Body of pancreas (tissue), 4 donors: ENCODE measurements around the gene NARF. TPM values are rescaled to one million over a fixed set of nuclear protein-coding genes. Genes with fewer than 3 reads are reported as not detected.
A peak's percentile ranks its signal among the peaks of the same experiment; 100 is the strongest.

Experiments
- ATAC-seq: fragments of 150-250 bp; one replicate; pipeline ENCODE4 v1.9.1; 2016
- DNase-seq, 4 donors: peaks; one replicate each; pipeline ENCODE4 v3.0.0-alpha.2; 2019
- H3K27ac ChIP-seq, 4 donors: fragments of 200-600 bp; sonication (generic); 1 replicate in 3 of 4; 2 replicates in 1 of 4; pipeline versions ENCODE4 v1.5.1 to v1.6.1; 2016 to 2019; ENCODE audit warnings: mild to moderate bottlenecking in 1 of 4, mixed read lengths in 1 of 4, moderate library complexity in 1 of 4
- H3K27me3 ChIP-seq, 2 donors: fragments of 200-600 bp; sonication (generic); one replicate each; pipeline ENCODE4 v1.6.0; 2016; ENCODE audit warnings: mild to moderate bottlenecking in 1 of 2
- H3K36me3 ChIP-seq, 2 donors: fragments of 200-600 bp; sonication (generic); replicated peaks in 1 of 2; 2 replicates each; pipeline ENCODE4 v1.5.1; 2016; ENCODE audit warnings: low read depth in 2 of 2; ENCODE audit not compliant: insufficient read depth in 1 of 2
- H3K4me1 ChIP-seq: fragments of 200-600 bp; sonication (generic); one replicate; pipeline ENCODE4 v1.6.0; 2016
- H3K4me3 ChIP-seq, 2 donors: fragments of 200-600 bp; sonication (generic); 1 replicate in 1 of 2; 2 replicates in 1 of 2; pipeline ENCODE4 v1.5.1; 2016 to 2019
- H3K9me3 ChIP-seq, 3 donors: fragments of 200-600 bp; sonication (generic); 1 replicate in 2 of 3; 2 replicates in 1 of 3; pipeline ENCODE4 v1.5.1; 2016
- CTCF ChIP-seq, 7 experiments: fragments of 450-650 bp in 4 of 7; fragments of 200-600 bp in 3 of 7; sonication (generic) in 3 of 7; IDR thresholded peaks; one replicate each; pipeline ENCODE4 v1.5.1; 2016 to 2019; ENCODE audit warnings: antibody characterized with exemption in 7 of 7
- POLR2A ChIP-seq, 3 donors: fragments of 450-650 bp; IDR thresholded peaks; one replicate each; pipeline ENCODE4 v1.6.1; 2016; ENCODE audit warnings: antibody characterized with exemption in 3 of 3, mild to moderate bottlenecking in 2 of 3
- WGBS, 2 donors: methylation state at CpG; one replicate each; pipeline ENCODE4 v1.1.5; 2017; 5-methylcytosine and 5-hydroxymethylcytosine counted together
- intact Hi-C: fragments of 100-400 bp; cut with DNase I; formaldehyde crosslinking; loops from one replicate; pipeline ENCODE4 v1.15.1; 2023
- total RNA-seq, 2 donors: library from RNA; depleted of rRNA; stranded (reverse); fragments of >200 nt; gene quantifications; one replicate each; pipeline ENCODE4 v1.1.0, GENCODE V29; 2016

Gene NARF
- total RNA-seq, 2 donors from 2014 or later: 14.5 to 85.4 TPM

GRCh38 chr17:82446124-82446523, 12.4 kb upstream of the NARF start:
- H3K36me3 ChIP-seq: no peaks in the 10 kb centered on the region
- WGBS, 2 donors: 87 to 92% methylated on average over 12 to 15 of the region's 15 CpGs
- no peaks in the 10 kb centered on the region for H3K27me3 ChIP-seq
- peaks cover 53% of the 10 kb centered on the region for H3K4me1 ChIP-seq
- no peaks in the 10 kb centered on the region for H3K9me3 ChIP-seq
- DNase-seq (no peak), ATAC-seq (no peak)
- TF ChIP-seq POLR2A (IDR thresholded peaks at IDR 0.05) (no peak), CTCF (IDR thresholded peaks at IDR 0.05) (no peak)
- intact Hi-C loops: no loop called here
- no peak overlapping the region for H3K4me3 ChIP-seq
- no peak overlapping the region for H3K27ac ChIP-seq

GRCh38 chr17:82446649-82447048, 11.9 kb upstream of the NARF start:
- ATAC-seq (no peak), DNase-seq (no peak)
- TF ChIP-seq POLR2A (IDR thresholded peaks at IDR 0.05) (no peak), CTCF (IDR thresholded peaks at IDR 0.05) (no peak)
- Histone ChIP-seq H3K4me1 (peaks cover 58% of the 10 kb centered on the region), H3K36me3 (no peaks in the 10 kb centered on the region), H3K9me3 (no peaks in the 10 kb centered on the region), H3K4me3 (no peak overlapping the region), H3K27ac (no peak overlapping the region), H3K27me3 (no peaks in the 10 kb centered on the region)
- 70 to 80% methylated on average over 1 to 12 of the region's 12 CpGs for whole genome bisulfite sequencing, 2 donors
- intact Hi-C loops: no loop called here

- Histone ChIP-seq H3K27ac (no peak overlapping the region), H3K4me3 (no peak overlapping the region), H3K4me1 (peaks cover 58% of the 10 kb centered on the region), H3K36me3 (no peaks in the 10 kb centered on the region), H3K27me3 (no peaks in the 10 kb centered on the region), H3K9me3 (no peaks in the 10 kb centered on the region)
- TF ChIP-seq POLR2A (IDR thresholded peaks at IDR 0.05) (no peak), CTCF (IDR thresholded peaks at IDR 0.05) (no peak)
- 92 to 93% methylated on average over 11 of the region's 11 CpGs for WGBS, 2 donors
- intact Hi-C loops: no loop called here
- DNase-seq: no peak
- no peak for ATAC-seq
Observed at GRCh38 chr17:82447876-82448275, 10.7 kb upstream of the NARF start.

DNA sequence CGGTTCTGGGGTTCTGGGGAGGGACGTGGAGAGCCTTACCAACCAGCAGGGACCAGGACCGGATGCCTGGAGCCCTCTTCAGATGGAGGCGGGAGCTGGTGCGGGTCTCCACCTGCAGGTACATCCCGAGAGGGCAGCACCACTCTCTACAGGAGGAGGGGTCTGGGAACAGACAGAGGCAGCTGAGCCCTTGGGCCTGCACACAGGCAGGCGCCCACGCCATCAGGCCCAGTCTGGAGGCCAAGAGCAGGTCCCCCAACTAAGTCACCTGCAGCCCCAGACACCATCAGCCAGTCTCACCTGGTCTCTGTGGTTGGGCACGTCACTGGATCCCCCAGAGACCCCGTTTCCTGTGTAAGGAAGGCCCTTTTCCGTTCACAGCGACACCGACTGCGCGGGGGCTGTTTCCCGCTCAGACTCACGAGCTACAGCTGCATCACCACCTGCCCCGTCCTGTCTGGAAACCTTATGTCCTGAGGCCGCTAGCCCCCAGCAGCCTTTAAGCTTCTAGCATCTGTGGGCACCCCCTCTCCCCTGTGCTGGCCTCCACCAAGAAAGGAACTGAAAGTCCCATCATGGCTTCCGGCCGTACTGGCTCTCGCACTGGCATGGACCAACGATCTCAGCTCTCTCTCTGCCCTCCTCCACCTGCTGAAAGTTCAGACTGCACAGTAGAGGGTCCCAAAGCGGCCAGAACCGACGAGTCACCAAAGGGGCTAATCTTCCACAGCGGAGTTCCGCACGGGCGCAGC, 9.2 kb upstream of the NARF start:
- ATAC-seq (no peak), DNase-seq (peak in 2 of 4 donors; percentile 22 to 27)
- intact Hi-C loops: no loop called here
- no peaks in the 10 kb centered on the region for H3K36me3 ChIP-seq
- 77 to 89% methylated on average over 7 to 30 of the region's 30 CpGs for WGBS, 2 donors
- peak overlapping the region in 1 of 2 donors; percentile 95 for H3K4me3 ChIP-seq
- no peaks in the 10 kb centered on the region for H3K27me3 ChIP-seq
- peak overlapping the region in 2 of 4 donors; percentile 87 to 91 for H3K27ac ChIP-seq
- TF ChIP-seq CTCF (IDR thresholded peaks at IDR 0.05): no peak
- TF ChIP-seq POLR2A (IDR thresholded peaks at IDR 0.05): peak in 1 of 3 donors; percentile 29
- no peaks in the 10 kb centered on the region for H3K9me3 ChIP-seq
- H3K4me1 ChIP-seq: peaks cover 44% of the 10 kb centered on the region

DNA sequence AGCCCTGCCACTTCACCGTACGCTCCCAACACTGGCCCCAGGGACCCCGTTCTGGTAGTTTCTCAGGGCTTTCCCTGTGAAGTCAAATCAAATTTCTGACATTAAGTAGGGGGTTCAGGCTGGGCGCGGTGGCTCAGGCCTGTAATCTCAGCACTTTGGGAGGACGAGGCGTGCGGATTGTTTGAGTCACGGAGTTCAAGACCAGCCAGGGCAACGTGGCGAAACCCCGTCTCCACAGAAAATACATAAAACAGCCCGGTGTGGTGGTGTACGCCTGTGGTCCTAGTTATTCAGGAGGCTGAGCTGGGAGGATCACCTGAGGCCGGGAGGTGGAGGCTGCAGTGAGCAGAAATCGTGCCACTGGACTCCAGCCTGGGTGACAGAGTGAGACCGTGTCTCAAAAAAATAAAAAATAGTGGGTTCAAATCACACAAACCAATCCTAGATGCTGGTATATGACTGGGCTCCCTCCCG, 8.6 kb upstream of the NARF start:
- ATAC-seq (no peak), DNase-seq (peak in 1 of 4 donors; percentile 18)
- Histone ChIP-seq H3K4me1 (peaks cover 39% of the 10 kb centered on the region), H3K27ac (peak overlapping the region; percentile 57 to 91 (median 80)), H3K36me3 (no peaks in the 10 kb centered on the region), H3K9me3 (no peaks in the 10 kb centered on the region), H3K4me3 (peak overlapping the region; percentile 75 to 95), H3K27me3 (no peaks in the 10 kb centered on the region)
- 35 to 61% methylated on average over 12 to 18 of the region's 18 CpGs for WGBS, 2 donors
- TF ChIP-seq POLR2A (IDR thresholded peaks at IDR 0.05) (no peak), CTCF (IDR thresholded peaks at IDR 0.05) (no peak)
- intact Hi-C loops: no loop called here
